Vagina (tissue), 2 donors: Measurements from ENCODE around the gene ZNF431. TPM values are rescaled to one million over a fixed set of nuclear protein-coding genes. Genes with fewer than 3 reads are reported as not detected.
"Not testable (repeated sequence)": the region's sequence is repeated elsewhere in the genome, so short reads cannot be mapped to it uniquely, and the experiment has no call there.

ENCODE experiments used
- DNase-seq, 2 donors: peaks; one replicate each; pipeline ENCODE4 v3.0.0-alpha.2; 2017; ENCODE audit errors: extremely low spot score in 2 of 2
- H3K27ac ChIP-seq: fragments of 200-600 bp; sonication (generic); one replicate; pipeline ENCODE4 v1.5.1; 2019
- H3K27me3 ChIP-seq: fragments of 200-600 bp; sonication (generic); one replicate; pipeline ENCODE4 v1.5.1; 2019
- H3K36me3 ChIP-seq, 2 donors: fragments of 200-600 bp; sonication (generic); one replicate each; pipeline ENCODE4 v1.5.1; 2017 to 2019
- H3K4me1 ChIP-seq: fragments of 200-600 bp; sonication (generic); one replicate; pipeline ENCODE4 v1.5.1; 2019
- H3K4me3 ChIP-seq, 2 donors: fragments of 200-600 bp; sonication (generic); 1 replicate in 1 of 2; 2 replicates in 1 of 2; pipeline ENCODE4 v1.5.1; 2016 to 2019
- H3K9me3 ChIP-seq: fragments of 200-600 bp; sonication (generic); one replicate; pipeline ENCODE4 v1.5.1; 2019
- CTCF ChIP-seq, 3 experiments: fragments of 450-650 bp in 2 of 3; fragments of 200-600 bp in 1 of 3; sonication (generic) in 1 of 3; IDR thresholded peaks; one replicate each; pipeline ENCODE4 v1.5.1; 2017 to 2019; ENCODE audit warnings: antibody characterized with exemption in 3 of 3, mild to moderate bottlenecking in 2 of 3, moderate library complexity in 2 of 3
- POLR2A ChIP-seq, 2 donors: fragments of 450-650 bp; IDR thresholded peaks; one replicate each; pipeline ENCODE4 v1.6.1; 2017; ENCODE audit warnings: antibody characterized with exemption in 2 of 2, mild to moderate bottlenecking in 2 of 2, moderate library complexity in 2 of 2
- POLR2AphosphoS5 ChIP-seq, 2 donors: sonication (generic); formaldehyde crosslinking; IDR thresholded peaks; one replicate each; pipeline ENCODE4 v1.9.0; 2017; ENCODE audit warnings: antibody characterized with exemption in 2 of 2, mild to moderate bottlenecking in 2 of 2, low read depth in 1 of 2; ENCODE audit not compliant: insufficient read depth in 1 of 2
- intact Hi-C: fragments of 100-400 bp; cut with DNase I; formaldehyde crosslinking; loops from one replicate; pipeline ENCODE4 v1.15.1; 2023
- total RNA-seq: library from RNA; depleted of rRNA; stranded (reverse); fragments of >200 nt; gene quantifications from one replicate; pipeline ENCODE4 v1.2.3, GENCODE V29; 2016

The ZNF431 gene
- total RNA-seq, 1 donor from 2014 or later = 16.2 TPM

GRCh38 chr19:21202865-21203494 is 61.1 kb downstream of the ZNF431 start:
- H3K27me3 ChIP-seq = no peaks in the 10 kb centered on the region
- intact Hi-C loops = no loop called here
- DNase-seq = no peak
- no peaks in the 10 kb centered on the region for H3K36me3 ChIP-seq
- no peaks in the 10 kb centered on the region for H3K9me3 ChIP-seq
- no peak overlapping the region for H3K4me3 ChIP-seq
- no peaks in the 10 kb centered on the region for H3K4me1 ChIP-seq
- no peak overlapping the region for H3K27ac ChIP-seq
- TF ChIP-seq POLR2A (IDR thresholded peaks at IDR 0.05) (no peak), CTCF (IDR thresholded peaks at IDR 0.05) (peak in 2 of 3 experiments; percentile 2 to 36)

DNA sequence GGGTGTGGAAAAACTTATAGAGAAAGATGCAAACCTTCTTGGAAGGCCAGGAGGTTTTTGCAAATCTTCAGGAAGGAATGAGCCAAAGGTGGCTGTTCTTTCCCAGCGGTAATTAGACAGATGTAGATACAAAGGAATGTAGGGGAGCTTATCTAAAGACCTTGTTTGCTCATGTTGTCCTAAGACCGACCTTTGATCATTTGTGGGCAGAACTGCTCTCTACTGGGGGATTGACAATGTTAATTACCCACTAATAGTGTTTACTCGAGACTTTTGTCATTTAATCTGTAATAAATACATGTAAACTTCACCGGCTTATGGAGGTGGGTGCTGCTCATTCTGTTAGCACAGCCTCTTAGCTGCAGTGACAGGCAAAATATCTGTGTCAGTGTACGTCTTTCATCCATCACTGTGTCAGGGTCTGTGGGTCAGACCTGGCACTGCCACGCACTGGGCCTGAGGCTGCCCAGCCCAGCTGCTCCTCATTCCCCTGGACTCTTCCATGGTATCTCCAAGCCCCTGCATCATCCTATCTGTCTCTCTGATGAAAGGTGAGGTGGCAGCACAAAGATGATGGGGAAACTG is 68.3 kb downstream of the ZNF431 start:
- TF ChIP-seq POLR2A (IDR thresholded peaks at IDR 0.05) = no peak
- TF ChIP-seq POLR2AphosphoS5 (IDR thresholded peaks at IDR 0.05; ENCODE audit: insufficient read depth in 1 of 2, low read depth in 1 of 2) = no peak
- TF ChIP-seq CTCF (IDR thresholded peaks at IDR 0.05) = no peak
- no peaks in the 10 kb centered on the region for H3K36me3 ChIP-seq
- no peak overlapping the region for H3K27ac ChIP-seq
- no peak overlapping the region for H3K4me3 ChIP-seq
- no peak for DNase-seq
- intact Hi-C loops = no loop called here
- no peaks in the 10 kb centered on the region for H3K27me3 ChIP-seq
- H3K4me1 ChIP-seq = no peaks in the 10 kb centered on the region
- H3K9me3 ChIP-seq = no peaks in the 10 kb centered on the region

- no peaks in the 10 kb centered on the region for H3K27me3 ChIP-seq
- H3K9me3 ChIP-seq = no peaks in the 10 kb centered on the region
- H3K4me3 ChIP-seq = no peak overlapping the region
- intact Hi-C loops = no loop called here
- H3K4me1 ChIP-seq = no peaks in the 10 kb centered on the region
- DNase-seq = no peak
- H3K36me3 ChIP-seq = no peaks in the 10 kb centered on the region
- no peak overlapping the region for H3K27ac ChIP-seq
- TF ChIP-seq POLR2AphosphoS5 (IDR thresholded peaks at IDR 0.05; ENCODE audit: insufficient read depth in 1 of 2, low read depth in 1 of 2) (no peak), CTCF (IDR thresholded peaks at IDR 0.05) (no peak), POLR2A (IDR thresholded peaks at IDR 0.05) (no peak)
Observed at GRCh38 chr19:21221693-21222092, 79.9 kb downstream of the ZNF431 start.

DNA sequence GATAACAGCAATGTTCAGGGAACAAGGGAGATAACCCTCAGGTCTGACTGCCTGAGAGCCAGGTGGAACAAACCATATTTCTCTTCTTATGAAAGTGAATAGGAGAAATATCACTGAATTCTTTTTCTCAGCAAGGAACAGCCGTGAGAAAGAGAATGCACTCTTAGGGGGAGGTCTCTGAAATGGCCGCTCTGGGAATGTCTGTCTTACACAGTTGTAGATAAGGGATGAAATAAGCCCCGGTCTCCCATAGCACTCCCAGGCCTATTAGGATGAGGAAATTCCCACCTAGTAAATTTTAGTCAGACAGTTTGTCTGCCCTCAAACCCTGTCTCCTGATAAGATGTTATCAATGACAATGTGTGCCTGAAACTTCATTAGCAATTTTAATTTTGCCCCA is 88.1 kb downstream of the ZNF431 start:
- intact Hi-C loops = not testable (repeated sequence)

DNA sequence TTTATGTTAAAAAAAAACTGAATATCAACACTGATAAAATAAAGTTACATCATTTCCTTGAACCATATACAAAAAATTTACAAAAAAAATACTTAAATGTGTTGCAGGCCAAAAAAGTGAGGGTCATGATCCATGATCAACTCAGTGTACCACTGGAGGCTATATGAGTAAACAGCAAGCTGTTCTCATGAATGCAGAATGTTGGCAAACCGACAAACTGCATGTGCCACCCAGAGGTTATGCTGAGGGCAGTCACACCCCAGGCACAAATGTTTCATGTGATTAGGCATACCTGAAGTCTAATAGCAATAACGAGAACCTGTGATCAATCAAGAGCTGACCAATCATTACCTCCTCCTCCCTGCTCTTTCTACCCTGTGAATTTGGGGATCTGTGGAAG is 91.9 kb downstream of the ZNF431 start:
- no peaks in the 10 kb centered on the region for H3K27me3 ChIP-seq
- H3K36me3 ChIP-seq = no peaks in the 10 kb centered on the region
- no peak for TF ChIP-seq POLR2A (IDR thresholded peaks at IDR 0.05)
- TF ChIP-seq CTCF (IDR thresholded peaks at IDR 0.05) = no peak
- TF ChIP-seq POLR2AphosphoS5 (IDR thresholded peaks at IDR 0.05; ENCODE audit: insufficient read depth in 1 of 2, low read depth in 1 of 2) = no peak
- no peak overlapping the region for H3K4me3 ChIP-seq
- H3K4me1 ChIP-seq = no peaks in the 10 kb centered on the region
- DNase-seq = no peak
- H3K27ac ChIP-seq = no peak overlapping the region
- intact Hi-C loops = no loop called here
- H3K9me3 ChIP-seq = peaks cover 5% of the 10 kb centered on the region

More for the DNA sequence above, 88.1 kb downstream of the ZNF431 start:
- H3K4me1 ChIP-seq, H3K4me3 ChIP-seq, H3K27me3 ChIP-seq, H3K36me3 ChIP-seq, DNase-seq, H3K9me3 ChIP-seq, H3K27ac ChIP-seq: not testable (repeated sequence)

GRCh38 chr19:21236751-21237150 is 94.9 kb downstream of the ZNF431 start:
- H3K36me3 ChIP-seq, H3K27ac ChIP-seq, H3K27me3 ChIP-seq, intact Hi-C loops, H3K4me3 ChIP-seq, H3K9me3 ChIP-seq, DNase-seq, H3K4me1 ChIP-seq: not testable (repeated sequence)
